ENCODE data around the gene IGFN1.

- no peak for TF ChIP-seq CTCF (IDR thresholded peaks at IDR 0.05)
- TF ChIP-seq EP300 (IDR thresholded peaks at IDR 0.05), result no peak
- TF ChIP-seq POLR2A (IDR thresholded peaks at IDR 0.05), result no peak
- TF ChIP-seq POLR2AphosphoS5 (IDR thresholded peaks at IDR 0.05), result no peak
Observed at GRCh38 chr1:201222125-201222524, 31.5 kb downstream of the IGFN1 start.
